HepG2 (cell line): ENCODE data around the gene MICB. TPM values are rescaled to one million over a fixed set of nuclear protein-coding genes. Genes with fewer than 3 reads are reported as not detected.

Experiments used
- CBX5 ChIP-seq: sonication (generic); formaldehyde crosslinking; IDR thresholded peaks from 2 replicates; pipeline ENCODE4 v1.4.0; 2020; ENCODE audit warnings: missing genetic modification reagents, borderline replicate concordance
- CENPX ChIP-seq: sonication (generic); formaldehyde crosslinking; IDR thresholded peaks from 2 replicates; pipeline ENCODE4 v1.9.0; 2021; ENCODE audit warnings: mild to moderate bottlenecking, missing genetic modification reagents, moderate library complexity
- ETV5 ChIP-seq: IDR thresholded peaks from 2 replicates; pipeline ENCODE4 v1.6.1; 2018; ENCODE audit warnings: missing biosample characterization, missing genetic modification reagents, inconsistent platforms, borderline replicate concordance
- HNRNPH1 ChIP-seq: fragments of 200-400 bp; formaldehyde crosslinking; optimal IDR thresholded peaks from 2 replicates; pipeline ENCODE3; 2017; ENCODE audit warnings: mild to moderate bottlenecking, low read depth, low read length
- ZMYM2 ChIP-seq: sonication (generic); formaldehyde crosslinking; IDR thresholded peaks from 2 replicates; pipeline ENCODE4 v1.8.0; 2022; ENCODE audit warnings: mild to moderate bottlenecking, missing genetic modification reagents
- ZNF329 ChIP-seq: sonication (generic); formaldehyde crosslinking; IDR thresholded peaks from 2 replicates; pipeline ENCODE4 v1.9.0; 2021; ENCODE audit warnings: low read depth, mild to moderate bottlenecking, missing genetic modification reagents
- ZNF747 ChIP-seq: sonication (generic); formaldehyde crosslinking; IDR thresholded peaks from 2 replicates; pipeline ENCODE4 v1.8.1; 2023; ENCODE audit warnings: missing genetic modification reagents, mild to moderate bottlenecking, borderline replicate concordance
- ZNF780A ChIP-seq: sonication (generic); formaldehyde crosslinking; IDR thresholded peaks from 2 replicates; pipeline ENCODE4 v1.8.0; 2022; ENCODE audit warnings: mild to moderate bottlenecking, missing genetic modification reagents, moderate library complexity
- polyA plus RNA-seq, 8 experiments: library from polyadenylated mRNA; depleted of rRNA in 3 of 8; stranded (reverse) in 7 of 8; unstranded in 1 of 8; fragments of >200 nt; fragmentation: Illumina TruSeq in 4 of 8; extraction: Trizol in 4 of 8; gene quantifications; 2 replicates each; pipeline versions ENCODE4 v1.2.1 to v1.2.3, GENCODE V29; 2011 to 2016; ENCODE audit warnings: low read depth in 4 of 8, missing spikeins in 1 of 8, mixed read lengths in 1 of 8; ENCODE audit not compliant: insufficient read depth in 1 of 8
- total RNA-seq, 5 experiments: library from RNA; depleted of rRNA; stranded (reverse); fragments of >200 nt; fragmentation: Illumina TruSeq; extraction: Trizol; gene quantifications; 2 replicates each; pipeline ENCODE4 v1.2.3, GENCODE V29; 2016; ENCODE audit warnings: low read depth in 1 of 5
- TF ChIP-seq, protein P1 (sequence below), 2 experiments: sonication (generic) in 1 of 2; formaldehyde crosslinking in 1 of 2; IDR thresholded peaks; 2 replicates each; pipeline versions ENCODE4 v1.6.1 to v1.9.0; 2014 to 2022; ENCODE audit warnings: antibody characterized with exemption in 1 of 2, borderline replicate concordance in 1 of 2, inconsistent platforms in 1 of 2, low read depth in 1 of 2, missing genetic modification reagents in 1 of 2
- TF ChIP-seq, protein P2 (sequence below): IDR thresholded peaks from 2 replicates; pipeline ENCODE4 v1.6.1; 2018; ENCODE audit warnings: missing genetic modification reagents
- TF ChIP-seq, protein P3 (sequence below): IDR thresholded peaks from 2 replicates; pipeline ENCODE4 v1.6.1; 2016; ENCODE audit warnings: control low read depth
- TF ChIP-seq, protein P4 (sequence below): sonication (generic); formaldehyde crosslinking; IDR thresholded peaks from 2 replicates; pipeline ENCODE4 v1.5.0; 2020; ENCODE audit warnings: mild to moderate bottlenecking, missing genetic modification reagents

Gene MICB
- total and polyA plus RNA-seq, 2 of the 13 experiments (the other 11 are each of a cell fraction or from before 2014, with no cell fraction given), result 12.5 to 12.8 TPM

DNA sequence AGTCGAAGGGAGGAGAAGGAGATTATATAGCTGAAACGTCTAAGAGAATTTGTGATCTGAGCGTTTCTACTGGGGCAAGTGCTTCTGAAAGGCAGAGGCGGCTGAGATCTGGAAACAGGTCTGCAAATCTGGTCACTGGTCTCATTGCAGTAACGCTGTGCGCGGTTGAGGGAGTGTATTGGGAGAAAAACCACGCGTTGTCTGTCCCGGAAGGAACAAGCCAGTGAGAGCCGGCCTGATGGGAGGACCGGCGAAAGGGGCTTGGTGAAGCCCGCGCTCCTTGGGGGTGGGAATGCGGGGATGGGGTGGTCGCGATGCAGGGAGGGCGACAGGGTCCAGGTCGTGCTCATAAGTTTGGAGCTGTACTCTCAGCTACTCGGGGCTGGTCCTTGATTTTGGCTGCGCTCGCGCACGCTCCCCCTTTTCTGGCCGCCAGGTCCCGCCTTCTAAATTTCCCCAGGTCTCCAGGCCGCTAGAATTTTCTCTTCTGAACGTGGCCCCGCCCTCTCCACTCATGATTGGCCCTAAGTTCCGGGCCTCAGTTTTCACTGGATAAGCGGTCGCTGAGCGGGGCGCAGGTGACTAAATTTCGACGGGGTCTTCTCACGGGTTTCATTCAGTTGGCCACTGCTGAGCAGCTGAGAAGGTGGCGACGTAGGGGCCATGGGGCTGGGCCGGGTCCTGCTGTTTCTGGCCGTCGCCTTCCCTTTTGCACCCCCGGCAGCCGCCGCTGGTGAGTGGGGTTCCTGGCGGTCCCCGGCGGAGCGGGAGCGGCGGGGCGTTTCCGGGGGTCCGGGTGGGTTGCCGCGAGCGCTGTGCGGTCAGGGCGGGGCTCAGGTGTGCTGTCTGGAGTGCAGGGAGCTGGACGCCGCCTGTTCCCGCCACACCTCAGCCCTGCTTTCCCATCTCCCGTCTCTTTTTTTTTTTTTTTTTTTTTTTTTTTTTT lies at the start of gene MICB (continued):
- TF ChIP-seq, protein P1, sequence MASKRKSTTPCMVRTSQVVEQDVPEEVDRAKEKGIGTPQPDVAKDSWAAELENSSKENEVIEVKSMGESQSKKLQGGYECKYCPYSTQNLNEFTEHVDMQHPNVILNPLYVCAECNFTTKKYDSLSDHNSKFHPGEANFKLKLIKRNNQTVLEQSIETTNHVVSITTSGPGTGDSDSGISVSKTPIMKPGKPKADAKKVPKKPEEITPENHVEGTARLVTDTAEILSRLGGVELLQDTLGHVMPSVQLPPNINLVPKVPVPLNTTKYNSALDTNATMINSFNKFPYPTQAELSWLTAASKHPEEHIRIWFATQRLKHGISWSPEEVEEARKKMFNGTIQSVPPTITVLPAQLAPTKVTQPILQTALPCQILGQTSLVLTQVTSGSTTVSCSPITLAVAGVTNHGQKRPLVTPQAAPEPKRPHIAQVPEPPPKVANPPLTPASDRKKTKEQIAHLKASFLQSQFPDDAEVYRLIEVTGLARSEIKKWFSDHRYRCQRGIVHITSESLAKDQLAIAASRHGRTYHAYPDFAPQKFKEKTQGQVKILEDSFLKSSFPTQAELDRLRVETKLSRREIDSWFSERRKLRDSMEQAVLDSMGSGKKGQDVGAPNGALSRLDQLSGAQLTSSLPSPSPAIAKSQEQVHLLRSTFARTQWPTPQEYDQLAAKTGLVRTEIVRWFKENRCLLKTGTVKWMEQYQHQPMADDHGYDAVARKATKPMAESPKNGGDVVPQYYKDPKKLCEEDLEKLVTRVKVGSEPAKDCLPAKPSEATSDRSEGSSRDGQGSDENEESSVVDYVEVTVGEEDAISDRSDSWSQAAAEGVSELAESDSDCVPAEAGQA (IDR thresholded peaks at IDR 0.05; ENCODE audit: low read depth), result no peak
- TF ChIP-seq, protein P1 (CRISPR knock-in tag; IDR thresholded peaks at IDR 0.05; ENCODE audit: borderline replicate concordance), result no peak
- TF ChIP-seq ZMYM2 (CRISPR knock-in tag) (no peak), CBX5 (CRISPR knock-in tag) (0 out of 2 replicates have a peak, but pooled peaks have one; percentile 23), CENPX (no peak), ZNF780A (CRISPR knock-in tag) (no peak), ZNF747 (no peak; the same call in 1 of the 2 replicates), HNRNPH1 (no peak), ZNF329 (CRISPR knock-in tag) (no peak), ETV5 (CRISPR knock-in tag) (peak; percentile 6; the same call in 1 of the 2 replicates)
- TF ChIP-seq, protein P2, sequence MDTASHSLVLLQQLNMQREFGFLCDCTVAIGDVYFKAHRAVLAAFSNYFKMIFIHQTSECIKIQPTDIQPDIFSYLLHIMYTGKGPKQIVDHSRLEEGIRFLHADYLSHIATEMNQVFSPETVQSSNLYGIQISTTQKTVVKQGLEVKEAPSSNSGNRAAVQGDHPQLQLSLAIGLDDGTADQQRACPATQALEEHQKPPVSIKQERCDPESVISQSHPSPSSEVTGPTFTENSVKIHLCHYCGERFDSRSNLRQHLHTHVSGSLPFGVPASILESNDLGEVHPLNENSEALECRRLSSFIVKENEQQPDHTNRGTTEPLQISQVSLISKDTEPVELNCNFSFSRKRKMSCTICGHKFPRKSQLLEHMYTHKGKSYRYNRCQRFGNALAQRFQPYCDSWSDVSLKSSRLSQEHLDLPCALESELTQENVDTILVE (CRISPR knock-in tag), result no peak
- TF ChIP-seq, protein P3, sequence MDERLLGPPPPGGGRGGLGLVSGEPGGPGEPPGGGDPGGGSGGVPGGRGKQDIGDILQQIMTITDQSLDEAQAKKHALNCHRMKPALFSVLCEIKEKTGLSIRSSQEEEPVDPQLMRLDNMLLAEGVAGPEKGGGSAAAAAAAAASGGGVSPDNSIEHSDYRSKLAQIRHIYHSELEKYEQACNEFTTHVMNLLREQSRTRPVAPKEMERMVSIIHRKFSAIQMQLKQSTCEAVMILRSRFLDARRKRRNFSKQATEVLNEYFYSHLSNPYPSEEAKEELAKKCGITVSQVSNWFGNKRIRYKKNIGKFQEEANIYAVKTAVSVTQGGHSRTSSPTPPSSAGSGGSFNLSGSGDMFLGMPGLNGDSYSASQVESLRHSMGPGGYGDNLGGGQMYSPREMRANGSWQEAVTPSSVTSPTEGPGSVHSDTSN (CRISPR knock-in tag), result no peak
- TF ChIP-seq, protein P4, sequence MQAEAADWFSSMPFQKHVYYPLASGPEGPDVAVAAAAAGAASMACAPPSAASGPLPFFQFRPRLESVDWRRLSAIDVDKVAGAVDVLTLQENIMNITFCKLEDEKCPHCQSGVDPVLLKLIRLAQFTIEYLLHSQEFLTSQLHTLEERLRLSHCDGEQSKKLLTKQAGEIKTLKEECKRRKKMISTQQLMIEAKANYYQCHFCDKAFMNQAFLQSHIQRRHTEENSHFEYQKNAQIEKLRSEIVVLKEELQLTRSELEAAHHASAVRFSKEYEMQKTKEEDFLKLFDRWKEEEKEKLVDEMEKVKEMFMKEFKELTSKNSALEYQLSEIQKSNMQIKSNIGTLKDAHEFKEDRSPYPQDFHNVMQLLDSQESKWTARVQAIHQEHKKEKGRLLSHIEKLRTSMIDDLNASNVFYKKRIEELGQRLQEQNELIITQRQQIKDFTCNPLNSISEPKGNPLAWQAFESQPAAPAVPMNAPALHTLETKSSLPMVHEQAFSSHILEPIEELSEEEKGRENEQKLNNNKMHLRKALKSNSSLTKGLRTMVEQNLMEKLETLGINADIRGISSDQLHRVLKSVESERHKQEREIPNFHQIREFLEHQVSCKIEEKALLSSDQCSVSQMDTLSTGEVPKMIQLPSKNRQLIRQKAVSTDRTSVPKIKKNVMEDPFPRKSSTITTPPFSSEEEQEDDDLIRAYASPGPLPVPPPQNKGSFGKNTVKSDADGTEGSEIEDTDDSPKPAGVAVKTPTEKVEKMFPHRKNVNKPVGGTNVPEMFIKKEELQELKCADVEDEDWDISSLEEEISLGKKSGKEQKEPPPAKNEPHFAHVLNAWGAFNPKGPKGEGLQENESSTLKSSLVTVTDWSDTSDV (CRISPR knock-in tag), result no peak
